ENCODE results near the gene MLF2. TPM values are rescaled to one million over a fixed set of nuclear protein-coding genes. Genes with fewer than 3 reads are reported as not detected.

MLF2 gene
- polyA plus RNA-seq, 6 donors from 2014 or later = 128 to 167 (median 150) TPM

DNA sequence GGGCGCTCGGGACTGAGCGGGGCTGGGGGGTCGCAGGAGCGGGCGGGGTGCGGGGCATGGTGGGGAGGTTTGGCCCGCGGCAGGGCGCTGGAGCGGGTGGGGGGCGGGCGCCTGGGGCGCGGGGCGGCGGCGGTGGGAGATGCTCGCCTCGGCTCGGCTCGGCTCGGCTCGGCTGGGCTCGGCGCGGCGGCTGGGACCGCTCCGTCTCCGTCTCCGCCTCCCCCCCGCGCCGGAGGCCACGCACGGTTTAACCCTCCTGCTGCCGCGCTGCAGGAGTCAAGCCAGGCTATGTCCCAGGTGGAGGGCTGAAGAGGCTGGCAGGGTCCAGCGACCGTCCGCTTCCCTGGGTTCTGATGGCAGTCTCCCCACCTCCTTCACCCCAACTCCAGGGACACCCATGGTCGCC, 52.3 kb downstream of the MLF2 start, which contains the start of gene PIANP:
Gene PIANP (minus strand): TSS at position 170 of the 406 bp plus-strand sequence. CDS start 2,754 bp downstream, outside the sequence.
- Mint-ChIP-seq H3K9me3 (no peaks in the 10 kb centered on the region), H3K4me3 (peak within 1 kb of the TSS; percentile 66 to 91 (median 84)), H3K27ac (peak within 1 kb of the TSS; percentile 24 to 91 (median 74)), H3K27me3 (peaks cover 32 to 48% (median 45%) of the 10 kb centered on the region in 3 donors), H3K36me3 (peaks cover 0 to 16% of the 10 kb centered on the region in 2 donors), H3K4me1 (peaks cover 54 to 58% (median 57%) of the 10 kb centered on the region in 3 donors)
- ATAC-seq (ENCODE audit: low read depth in 2 of 2) = peak; percentile 53 to 60
- DNase-seq = peak; percentile 58

GRCh38 chr12:6699989-6700645, 52.8 kb downstream of the MLF2 start:
- Mint-ChIP-seq H3K36me3 (peaks cover 0 to 16% of the 10 kb centered on the region in 2 donors), H3K4me3 (peak overlapping the region; percentile 62 to 88 (median 80)), H3K4me1 (peaks cover 60 to 61% (median 60%) of the 10 kb centered on the region in 3 donors), H3K27me3 (peaks cover 29 to 43% (median 39%) of the 10 kb centered on the region in 3 donors), H3K9me3 (no peaks in the 10 kb centered on the region), H3K27ac (peak overlapping the region in 3 of 6 donors; percentile 24 to 88 (median 38))
- ATAC-seq (ENCODE audit: low read depth in 2 of 2) (peak in 1 of 2 donors; percentile 5), DNase-seq (no peak)

DNA sequence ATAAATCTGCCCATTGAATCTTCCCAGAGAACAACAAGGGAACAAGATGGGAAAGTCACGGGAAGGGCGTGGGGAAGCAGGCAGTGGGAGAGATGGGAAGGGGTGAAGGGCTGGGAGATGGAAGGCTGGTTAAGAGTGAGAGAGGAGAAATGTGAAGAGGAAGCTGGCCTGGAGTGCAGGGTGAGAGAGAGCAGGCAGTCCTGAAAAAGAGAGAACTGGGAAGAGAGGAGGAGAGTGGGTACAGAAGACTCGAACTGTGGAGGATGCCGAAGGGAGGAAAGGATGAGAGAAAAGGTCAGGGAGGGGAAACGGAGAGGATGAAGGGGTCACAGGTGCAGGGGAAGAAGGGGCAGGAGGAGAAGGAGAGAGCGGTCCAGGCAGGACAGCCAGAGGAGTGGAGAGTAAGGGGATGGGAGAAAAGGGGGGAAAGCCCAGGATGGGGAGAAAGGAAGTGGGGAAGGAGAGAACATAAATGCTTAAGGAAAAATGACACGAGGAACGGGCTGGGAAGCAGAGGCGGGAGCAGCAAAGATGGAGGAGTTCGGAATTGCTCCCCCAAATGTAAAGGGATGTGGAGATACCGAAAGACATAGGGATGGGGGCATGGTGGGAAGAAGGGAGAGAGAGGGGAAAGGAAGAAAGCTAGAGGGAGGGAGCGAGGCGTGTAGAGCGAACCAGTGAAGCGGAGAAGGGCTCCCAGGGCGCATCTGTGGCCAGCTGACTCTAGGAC, 53.5 kb downstream of the MLF2 start:
- DNase-seq (no peak), ATAC-seq (ENCODE audit: low read depth in 2 of 2) (no peak)
- H3K4me3 Mint-ChIP-seq = peak overlapping the region; percentile 62 to 88 (median 80)
- peaks cover 24 to 36% (median 33%) of the 10 kb centered on the region in 3 donors for H3K27me3 Mint-ChIP-seq
- H3K36me3 Mint-ChIP-seq = peaks cover 0 to 16% of the 10 kb centered on the region in 2 donors
- peaks cover 63 to 67% (median 63%) of the 10 kb centered on the region in 3 donors for H3K4me1 Mint-ChIP-seq
- H3K9me3 Mint-ChIP-seq = no peaks in the 10 kb centered on the region
- peak overlapping the region in 5 of 6 donors; percentile 38 to 88 (median 82) for H3K27ac Mint-ChIP-seq

GRCh38 chr12:6698352-6699046, 54.4 kb downstream of the MLF2 start:
- no peak for DNase-seq
- Mint-ChIP-seq H3K9me3 (no peaks in the 10 kb centered on the region), H3K27ac (peak overlapping the region in 4 of 6 donors; percentile 13 to 86 (median 45))

More at GRCh38 chr12:6698352-6699046, 54.4 kb downstream of the MLF2 start:
- Mint-ChIP-seq H3K4me3 (peak overlapping the region in 7 of 8 donors; percentile 62 to 88 (median 79)), H3K36me3 (peaks cover 0 to 16% of the 10 kb centered on the region in 2 donors), H3K4me1 (peaks cover 71 to 72% (median 71%) of the 10 kb centered on the region in 3 donors), H3K27me3 (peaks cover 18 to 27% (median 23%) of the 10 kb centered on the region in 3 donors)
- ATAC-seq (ENCODE audit: low read depth in 2 of 2) = no peak

Other genes with a start within 250 kb of the MLF2 start
- gene GAPDH, start 218.6 kb downstream of the MLF2 start, polyA plus RNA-seq (ENCODE audit: low read depth in 6 of 6) = 1,000 to 10,000 TPM in 1 of 6 donors, 100 to 1,000 TPM in 5; 607 to 1,152 (median 779) TPM
- gene IFFO1, start 197.1 kb downstream of the MLF2 start, polyA plus RNA-seq (ENCODE audit: low read depth in 6 of 6) = 10 to 100 TPM in 1 of 6 donors, 1 to 10 TPM in 5; 4.6 to 15.3 (median 6.3) TPM
- gene NOP2, start 184.8 kb downstream of the MLF2 start, polyA plus RNA-seq (ENCODE audit: low read depth in 6 of 6) = 10 to 100 TPM; 11.7 to 27.6 (median 17.5) TPM
- gene CHD4, start 145.8 kb downstream of the MLF2 start, polyA plus RNA-seq (ENCODE audit: low read depth in 6 of 6) = 10 to 100 TPM; 26.6 to 67.1 (median 44.5) TPM
- gene LPAR5, start 117.2 kb downstream of the MLF2 start, polyA plus RNA-seq (ENCODE audit: low read depth in 6 of 6) = 10 to 100 TPM; 25.2 to 69.9 (median 40.1) TPM
- 10 to 100 TPM in 1 of 6 donors, 1 to 10 TPM in 5; 3.8 to 11.0 (median 8.9) TPM for gene ACRBP, start 105.7 kb downstream of the MLF2 start, polyA plus RNA-seq (ENCODE audit: low read depth in 6 of 6)
- 100 to 1,000 TPM in 4 of 6 donors, 10 to 100 TPM in 2; 93.5 to 139 (median 112) TPM for gene ING4, start 90.0 kb downstream of the MLF2 start, polyA plus RNA-seq (ENCODE audit: low read depth in 6 of 6)
- gene ZNF384, start 63.8 kb downstream of the MLF2 start, polyA plus RNA-seq (ENCODE audit: low read depth in 6 of 6) = 10 to 100 TPM; 13.5 to 39.7 (median 23.2) TPM
- not detected for gene PIANP, start 52.3 kb downstream of the MLF2 start, polyA plus RNA-seq (ENCODE audit: low read depth in 6 of 6)
- gene COPS7A, start 29.1 kb downstream of the MLF2 start, polyA plus RNA-seq (ENCODE audit: low read depth in 6 of 6) = 10 to 100 TPM; 26.4 to 43.9 (median 34.4) TPM
- gene PTMS, start 13.2 kb upstream of the MLF2 start, polyA plus RNA-seq (ENCODE audit: low read depth in 6 of 6) = under 1 TPM in 1 of 6 donors, not detected in 5; 0.38 TPM
- under 1 TPM in 2 of 6 donors, not detected in 4; 0.16 to 0.17 TPM for gene LAG3, start 19.4 kb upstream of the MLF2 start, polyA plus RNA-seq (ENCODE audit: low read depth in 6 of 6)
- 1 to 10 TPM in 3 of 6 donors, under 1 TPM in 3; 0.29 to 1.7 (median 1.1) TPM for gene CD4, start 36.4 kb upstream of the MLF2 start, polyA plus RNA-seq (ENCODE audit: low read depth in 6 of 6)
- gene GPR162, start 68.7 kb upstream of the MLF2 start, polyA plus RNA-seq (ENCODE audit: low read depth in 6 of 6) = not detected
- not detected for gene P3H3, start 75.3 kb upstream of the MLF2 start, polyA plus RNA-seq (ENCODE audit: low read depth in 6 of 6)
- gene GNB3, start 87.8 kb upstream of the MLF2 start, polyA plus RNA-seq (ENCODE audit: low read depth in 6 of 6) = not detected
- gene CDCA3, start 98.1 kb upstream of the MLF2 start, polyA plus RNA-seq (ENCODE audit: low read depth in 6 of 6) = 1 to 10 TPM in 1 of 6 donors, under 1 TPM in 3, not detected in 2; 0.74 to 1.0 (median 0.89) TPM
- 10 to 100 TPM; 28.5 to 45.1 (median 35.4) TPM for gene USP5, start 99.0 kb upstream of the MLF2 start, polyA plus RNA-seq (ENCODE audit: low read depth in 6 of 6)
- 100 to 1,000 TPM; 294 to 712 (median 357) TPM for gene TPI1, start 114.4 kb upstream of the MLF2 start, polyA plus RNA-seq (ENCODE audit: low read depth in 6 of 6)
- gene SPSB2, start 120.2 kb upstream of the MLF2 start, polyA plus RNA-seq (ENCODE audit: low read depth in 6 of 6) = 10 to 100 TPM in 2 of 6 donors, 1 to 10 TPM in 4; 7.9 to 15.5 (median 8.9) TPM
- 1 to 10 TPM; 4.1 to 8.7 (median 7.1) TPM for gene LRRC23, start 151.7 kb upstream of the MLF2 start, polyA plus RNA-seq (ENCODE audit: low read depth in 6 of 6)
- 1 to 10 TPM; 3.8 to 8.4 (median 5.9) TPM for gene ENO2, start 161.4 kb upstream of the MLF2 start, polyA plus RNA-seq (ENCODE audit: low read depth in 6 of 6)
- 1 to 10 TPM in 3 of 6 donors, under 1 TPM in 2, not detected in 1; 0.57 to 2.2 (median 1.1) TPM for gene ATN1, start 174.8 kb upstream of the MLF2 start, polyA plus RNA-seq (ENCODE audit: low read depth in 6 of 6)
- not detected for gene RNU7-1, start 190.7 kb upstream of the MLF2 start, polyA plus RNA-seq (ENCODE audit: low read depth in 6 of 6)
- 100 to 1,000 TPM; 126 to 211 (median 194) TPM for gene C12orf57, start 190.9 kb upstream of the MLF2 start, polyA plus RNA-seq (ENCODE audit: low read depth in 6 of 6)
- 1,000 to 10,000 TPM in 1 of 6 donors, 100 to 1,000 TPM in 5; 398 to 1,059 (median 612) TPM for gene PTPN6, start 198.2 kb upstream of the MLF2 start, polyA plus RNA-seq (ENCODE audit: low read depth in 6 of 6)
- gene PHB2, start 217.5 kb upstream of the MLF2 start, polyA plus RNA-seq (ENCODE audit: low read depth in 6 of 6) = 100 to 1,000 TPM; 107 to 127 (median 114) TPM
- 10 to 100 TPM; 69.7 to 82.7 (median 80.4) TPM for gene EMG1, start 217.8 kb upstream of the MLF2 start, polyA plus RNA-seq (ENCODE audit: low read depth in 6 of 6)

Data from naive B cell (primary cell).